OCI-LY7 (cell line): ENCODE measurements around the gene MYT1. TPM values are rescaled to one million over a fixed set of nuclear protein-coding genes. Genes with fewer than 3 reads are reported as not detected.

Experiments
- BruUV-seq: library from RNA; stranded (reverse); fragments of 400-500 nt; replicated peaks from 2 replicates; lab custom pipeline; 2021; lab: Mats Ljungman, UMichigan
- CTCF ChIA-PET: fragments of 300-600 bp; sonication (Branson Sonifier 250); formaldehyde crosslinking; loops from one replicate; lab custom pipeline; 2022; ENCODE audit warnings: antibody characterized with exemption; ENCODE audit not compliant: unreplicated experiment; lab: Charles Lee
- POLR2A ChIA-PET: fragments of 300-600 bp; sonication (Branson Sonifier 250); formaldehyde crosslinking; loops from one replicate; lab custom pipeline; 2022; ENCODE audit warnings: antibody characterized with exemption; lab: Charles Lee
- DNase-seq: peaks from one replicate; pipeline ENCODE4 v3.0.0-alpha.2; 2015; ENCODE audit warnings: low spot score
- H2AFZ ChIP-seq: fragments of 200-600 bp; sonication (generic), shearing (Covaris generic); 2 replicates; pipeline ENCODE4 v1.6.1; 2014; ENCODE audit warnings: mild to moderate bottlenecking, antibody characterized with exemption, low read length, moderate library complexity
- H3K27ac ChIP-seq: fragments of 200-600 bp; sonication (generic); 2 replicates; pipeline ENCODE4 v1.5.1; 2014; ENCODE audit warnings: mixed run types, low read depth, mild to moderate bottlenecking, moderate library complexity, low read length, inconsistent platforms; ENCODE audit not compliant: poor library complexity, severe bottlenecking
- H3K36me3 ChIP-seq: fragments of 200-600 bp; sonication (generic); 2 replicates; pipeline ENCODE4 v1.6.1; 2014; ENCODE audit warnings: mild to moderate bottlenecking, antibody characterized with exemption, low read length, moderate library complexity, mixed read lengths; ENCODE audit not compliant: insufficient read depth
- H3K4me1 ChIP-seq: fragments of 200-600 bp; sonication (generic); 2 replicates; pipeline ENCODE4 v1.5.1; 2014; ENCODE audit warnings: mild to moderate bottlenecking, low read length; ENCODE audit not compliant: insufficient read depth, poor library complexity, severe bottlenecking
- H3K4me2 ChIP-seq: fragments of 200-600 bp; sonication (generic); 2 replicates; pipeline ENCODE4 v1.6.1; 2014; ENCODE audit warnings: mild to moderate bottlenecking, low read length
- H3K4me3 ChIP-seq: fragments of 200-600 bp; sonication (generic); 2 replicates; pipeline ENCODE4 v1.5.1; 2014; ENCODE audit warnings: mild to moderate bottlenecking, low read depth, low read length; ENCODE audit not compliant: poor library complexity, severe bottlenecking
- H3K79me2 ChIP-seq: fragments of 200-600 bp; sonication (generic); 2 replicates; pipeline ENCODE4 v1.6.1; 2016; ENCODE audit warnings: low read depth, mild to moderate bottlenecking, low read length, moderate library complexity, mixed read lengths; ENCODE audit not compliant: insufficient read depth
- H3K9me2 ChIP-seq: fragments of 200-600 bp; sonication (generic); 2 replicates; pipeline ENCODE4 v1.6.1; 2016; ENCODE audit warnings: mild to moderate bottlenecking, low read length, mixed read lengths; ENCODE audit not compliant: insufficient read depth
- H3K9me3 ChIP-seq: fragments of 200-600 bp; sonication (generic); 2 replicates; pipeline ENCODE4 v1.6.1; 2014; ENCODE audit warnings: mild to moderate bottlenecking, mixed run types, low read length, mixed read lengths
- H4K20me1 ChIP-seq: fragments of 200-600 bp; sonication (generic); 2 replicates; pipeline ENCODE4 v1.6.1; 2014; ENCODE audit warnings: mild to moderate bottlenecking, antibody characterized with exemption, low read length, moderate library complexity, mixed read lengths; ENCODE audit not compliant: insufficient read depth
- EZH2phosphoT487 ChIP-seq: fragments of 200-600 bp; sonication (generic); IDR thresholded peaks from 2 replicates; pipeline ENCODE4 v1.6.1; 2018; ENCODE audit warnings: low read depth, borderline replicate concordance, mild to moderate bottlenecking, mixed run types, antibody characterized with exemption, low read length, moderate library complexity, mixed read lengths
- intact Hi-C: fragments of 100-400 bp; cut with micrococcal nuclease; formaldehyde crosslinking; loops from one replicate; pipeline ENCODE4 v1.10.0; 2022; ENCODE audit not compliant: unreplicated experiment
- total RNA-seq, 2 experiments: library from RNA; depleted of rRNA in 1 of 2; stranded (reverse); fragments of >200 nt in 1 of 2; shearing (Covaris generic) in 1 of 2; gene quantifications; 2 replicates each; pipeline ENCODE4 v1.2.3, GENCODE V29; 2014 to 2022
- TF ChIP-seq, protein P1 (sequence below): fragments of 200-600 bp; sonication (generic); conservative IDR thresholded peaks from 2 replicates; pipeline ENCODE4 v1.5.1; 2014; ENCODE audit warnings: mild to moderate bottlenecking, antibody characterized with exemption, low read length, moderate library complexity, mixed read lengths

The MYT1 gene
- total RNA-seq, 2 experiments from 2014 or later = 0.32 to 0.95 TPM

DNA sequence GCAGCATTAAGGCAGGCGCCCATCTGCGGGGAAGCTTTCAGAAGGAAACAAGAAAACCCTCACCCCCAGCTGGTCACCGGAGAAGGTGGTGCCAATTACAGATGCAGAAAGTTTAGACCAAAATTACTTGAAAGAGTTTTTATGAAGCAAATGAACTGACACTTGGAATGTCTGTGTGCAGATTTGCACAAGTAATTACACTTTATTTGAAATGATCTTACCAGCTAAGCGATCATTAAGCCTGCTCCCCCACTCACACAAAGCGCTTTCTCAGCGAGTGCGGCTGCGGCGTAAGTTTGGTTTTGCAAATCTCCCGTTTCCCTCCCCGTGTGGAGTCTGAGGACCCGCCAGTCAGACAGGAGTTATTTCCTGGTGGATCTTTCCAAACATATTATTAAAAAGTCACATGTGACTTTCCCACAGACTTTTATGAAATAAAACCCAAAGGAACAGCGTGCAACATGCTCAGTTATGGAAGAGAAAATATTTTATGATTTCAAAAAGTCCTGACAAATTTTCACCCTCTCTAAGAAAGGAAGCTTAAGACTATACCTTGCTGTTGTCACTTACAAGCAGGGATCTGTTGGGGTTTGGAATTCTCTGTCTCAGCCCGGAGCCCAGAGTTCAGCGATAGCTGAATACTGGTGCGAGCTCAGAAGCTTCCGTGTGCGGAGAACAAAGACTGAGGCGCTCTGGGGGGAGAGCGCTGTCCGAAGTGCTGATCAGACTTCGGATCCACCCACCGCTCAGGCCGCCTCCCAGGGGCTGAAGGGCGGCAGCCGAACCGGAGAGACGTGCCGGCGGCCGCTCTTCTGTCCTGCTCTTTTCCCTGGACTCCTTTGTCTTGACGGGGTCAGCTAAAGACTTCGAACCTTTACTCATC, 2.7 kb upstream of the MYT1 start:
- ChIA-PET CTCF (no interaction called here), POLR2A (no interaction called here)
- intact Hi-C loops = no loop called here
- no peak for TF ChIP-seq EZH2phosphoT487
- TF ChIP-seq, protein P1, sequence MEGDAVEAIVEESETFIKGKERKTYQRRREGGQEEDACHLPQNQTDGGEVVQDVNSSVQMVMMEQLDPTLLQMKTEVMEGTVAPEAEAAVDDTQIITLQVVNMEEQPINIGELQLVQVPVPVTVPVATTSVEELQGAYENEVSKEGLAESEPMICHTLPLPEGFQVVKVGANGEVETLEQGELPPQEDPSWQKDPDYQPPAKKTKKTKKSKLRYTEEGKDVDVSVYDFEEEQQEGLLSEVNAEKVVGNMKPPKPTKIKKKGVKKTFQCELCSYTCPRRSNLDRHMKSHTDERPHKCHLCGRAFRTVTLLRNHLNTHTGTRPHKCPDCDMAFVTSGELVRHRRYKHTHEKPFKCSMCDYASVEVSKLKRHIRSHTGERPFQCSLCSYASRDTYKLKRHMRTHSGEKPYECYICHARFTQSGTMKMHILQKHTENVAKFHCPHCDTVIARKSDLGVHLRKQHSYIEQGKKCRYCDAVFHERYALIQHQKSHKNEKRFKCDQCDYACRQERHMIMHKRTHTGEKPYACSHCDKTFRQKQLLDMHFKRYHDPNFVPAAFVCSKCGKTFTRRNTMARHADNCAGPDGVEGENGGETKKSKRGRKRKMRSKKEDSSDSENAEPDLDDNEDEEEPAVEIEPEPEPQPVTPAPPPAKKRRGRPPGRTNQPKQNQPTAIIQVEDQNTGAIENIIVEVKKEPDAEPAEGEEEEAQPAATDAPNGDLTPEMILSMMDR = no peak
- Histone ChIP-seq H3K36me3 (no peaks in the 10 kb centered on the region), H2AFZ (no peak overlapping the region), H3K4me2 (no peak overlapping the region), H3K4me3 (no peak overlapping the region), H4K20me1 (no peaks in the 10 kb centered on the region), H3K9me2 (no peaks in the 10 kb centered on the region), H3K4me1 (no peaks in the 10 kb centered on the region), H3K9me3 (no peaks in the 10 kb centered on the region), H3K79me2 (no peaks in the 10 kb centered on the region), H3K27ac (no peak overlapping the region)
- no peak for DNase-seq
- no TSS peak for BruUV-seq

DNA sequence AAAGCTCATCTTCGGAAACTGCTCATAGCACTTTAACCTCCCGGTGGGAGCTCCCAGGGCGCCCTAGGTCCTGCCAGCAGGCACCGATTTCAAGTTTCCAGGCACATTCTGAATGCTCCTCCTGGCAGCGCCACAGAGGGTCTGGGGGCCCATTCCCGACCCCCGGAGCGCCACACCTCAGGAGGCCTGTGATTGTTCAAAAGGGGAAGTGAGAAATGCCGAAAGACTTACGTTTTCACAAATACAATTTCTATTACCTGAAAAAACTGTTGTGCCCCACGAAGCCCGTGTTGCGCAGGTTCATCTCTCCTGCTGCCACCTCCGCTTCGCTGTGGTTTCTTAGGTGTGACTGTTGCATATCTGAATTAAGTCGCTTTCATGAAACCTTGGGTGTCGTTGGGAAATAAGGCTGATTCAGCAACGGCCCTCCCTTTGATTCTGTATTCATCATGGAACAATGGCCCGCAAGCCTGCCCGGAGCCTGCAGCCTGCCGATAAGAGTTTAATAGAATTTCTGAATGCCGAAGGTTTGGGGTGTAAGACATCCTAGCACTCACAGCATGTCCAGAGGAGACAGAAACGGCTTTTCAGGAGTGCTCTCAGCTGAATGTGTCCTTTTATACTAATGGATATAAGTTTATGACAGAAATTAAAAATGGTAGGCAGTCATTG, 1.9 kb upstream of the MYT1 start:
- H3K4me1 ChIP-seq = no peaks in the 10 kb centered on the region
- ChIA-PET CTCF (no interaction called here), POLR2A (no interaction called here)
- intact Hi-C loops = no loop called here
- no TSS peak for BruUV-seq
- H3K4me2 ChIP-seq = no peak overlapping the region
- H2AFZ ChIP-seq = no peak overlapping the region
- no peak for TF ChIP-seq EZH2phosphoT487
- TF ChIP-seq, protein P1 = no peak
- H3K9me3 ChIP-seq = no peaks in the 10 kb centered on the region
- no peaks in the 10 kb centered on the region for H3K36me3 ChIP-seq
- H4K20me1 ChIP-seq = no peaks in the 10 kb centered on the region
- H3K4me3 ChIP-seq = no peak overlapping the region
- no peaks in the 10 kb centered on the region for H3K79me2 ChIP-seq
- no peaks in the 10 kb centered on the region for H3K9me2 ChIP-seq
- no peak for DNase-seq
- no peak overlapping the region for H3K27ac ChIP-seq

DNA sequence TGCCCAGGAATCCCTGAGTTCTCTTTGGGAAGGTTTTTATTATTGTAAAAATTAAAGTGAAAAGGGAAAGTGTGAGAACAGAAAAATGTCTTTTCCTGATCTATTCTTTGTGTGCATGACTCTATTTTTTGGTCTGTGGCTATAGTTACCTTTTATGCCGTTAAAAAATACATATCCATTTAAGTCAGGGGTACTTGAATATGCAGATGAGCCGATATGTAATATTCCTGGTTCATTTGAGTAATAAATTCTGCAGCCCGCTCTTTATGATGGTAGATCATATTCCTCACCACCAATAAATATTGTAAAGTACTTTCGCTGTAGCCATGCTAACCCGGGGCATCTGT, 503 bp upstream of the MYT1 start:
- no TSS peak for BruUV-seq
- no peak overlapping the region for H3K4me2 ChIP-seq
- no peaks in the 10 kb centered on the region for H3K9me3 ChIP-seq
- TF ChIP-seq, protein P1 = no peak
- TF ChIP-seq EZH2phosphoT487 = no peak
- H3K9me2 ChIP-seq = no peaks in the 10 kb centered on the region
- intact Hi-C loops = no loop called here
- no peaks in the 10 kb centered on the region for H3K36me3 ChIP-seq
- H3K27ac ChIP-seq = no peak overlapping the region
- CTCF ChIA-PET = no interaction called here
- H2AFZ ChIP-seq = no peak overlapping the region
- no peaks in the 10 kb centered on the region for H3K79me2 ChIP-seq
- no peaks in the 10 kb centered on the region for H3K4me1 ChIP-seq
- no peak overlapping the region for H3K4me3 ChIP-seq
- POLR2A ChIA-PET = no interaction called here
- DNase-seq = no peak
- H4K20me1 ChIP-seq = no peaks in the 10 kb centered on the region
